KMS-11 (cell line): ENCODE results near the gene MARVELD1.
A peak's percentile ranks its signal among the peaks of the same experiment; 100 is the strongest.
"Not testable (repeated sequence)": the region's sequence is repeated elsewhere in the genome, so short reads cannot be mapped to it uniquely, and the experiment has no call there.

ENCODE experiments used
- H2AFZ ChIP-seq: fragments of 200-600 bp; sonication (generic); 2 replicates; pipeline ENCODE4 v1.6.1; 2016; ENCODE audit warnings: antibody characterized with exemption, mixed run types, low read depth
- H3K27ac ChIP-seq: fragments of 200-600 bp; sonication (generic); 2 replicates; pipeline ENCODE4 v1.6.1; 2016; ENCODE audit warnings: mild to moderate bottlenecking, mixed run types
- H3K27me3 ChIP-seq: fragments of 200-600 bp; sonication (generic); 2 replicates; pipeline ENCODE4 v1.6.1; 2017; ENCODE audit warnings: mild to moderate bottlenecking, low read depth, mixed run types, moderate library complexity; ENCODE audit not compliant: insufficient read depth
- H3K36me3 ChIP-seq: fragments of 200-600 bp; sonication (generic); 2 replicates; pipeline ENCODE4 v1.6.1; 2017; ENCODE audit warnings: mild to moderate bottlenecking, mixed run types; ENCODE audit not compliant: insufficient read depth
- H3K4me1 ChIP-seq: fragments of 200-600 bp; sonication (generic); 2 replicates; pipeline ENCODE4 v1.6.1; 2016; ENCODE audit warnings: mild to moderate bottlenecking, low read depth, mixed run types; ENCODE audit not compliant: poor library complexity, severe bottlenecking
- H3K4me2 ChIP-seq: fragments of 200-600 bp; sonication (generic); 2 replicates; pipeline ENCODE4 v1.7.0; 2016; ENCODE audit warnings: mild to moderate bottlenecking, mixed run types
- H3K4me3 ChIP-seq: fragments of 200-600 bp; sonication (generic); IDR thresholded peaks from 2 replicates; pipeline ENCODE4 v1.6.1; 2017; ENCODE audit warnings: low read depth, low read length, mixed read lengths; ENCODE audit not compliant: insufficient read depth
- H3K79me2 ChIP-seq: fragments of 200-600 bp; sonication (generic); 2 replicates; pipeline ENCODE4 v1.6.1; 2016; ENCODE audit warnings: low read depth, mixed run types; ENCODE audit not compliant: insufficient read depth
- H3K9ac ChIP-seq: fragments of 200-600 bp; sonication (generic); 2 replicates; pipeline ENCODE4 v1.6.1; 2016; ENCODE audit warnings: mild to moderate bottlenecking, mixed run types
- H4K20me1 ChIP-seq: fragments of 200-600 bp; sonication (generic); 2 replicates; pipeline ENCODE4 v1.6.1; 2016; ENCODE audit warnings: mild to moderate bottlenecking, mixed run types; ENCODE audit not compliant: insufficient read depth
- CTCF ChIP-seq: fragments of 200-600 bp; sonication (generic); conservative IDR thresholded peaks from 2 replicates; pipeline ENCODE4 v1.6.1; 2017; ENCODE audit warnings: low read depth, mild to moderate bottlenecking, antibody characterized with exemption, low read length, moderate library complexity, mixed read lengths

Gene MARVELD1

GRCh38 chr10:97687785-97688781, 25.4 kb upstream of the MARVELD1 start:
- Histone ChIP-seq H3K36me3 (no peaks in the 10 kb centered on the region), H3K27me3 (no peaks in the 10 kb centered on the region), H3K79me2 (no peaks in the 10 kb centered on the region), H3K27ac (0 out of 2 replicates have a peak overlapping the region, but pooled peaks have one; percentile 18), H2AFZ (peak overlapping the region; percentile 74), H3K4me3 (no peak overlapping the region), H3K4me1 (peaks cover 20% of the 10 kb centered on the region), H3K4me2 (peak overlapping the region; percentile 62), H3K9ac (peak overlapping the region; percentile 52), H4K20me1 (no peaks in the 10 kb centered on the region)
- TF ChIP-seq CTCF = no peak

- no peaks in the 10 kb centered on the region for H3K79me2 ChIP-seq
- H3K27me3 ChIP-seq = no peaks in the 10 kb centered on the region
- H3K36me3 ChIP-seq = no peaks in the 10 kb centered on the region
- no peaks in the 10 kb centered on the region for H4K20me1 ChIP-seq
- H3K27ac ChIP-seq = no peak overlapping the region
- H3K4me2 ChIP-seq = no peak overlapping the region
- no peak overlapping the region for H3K4me3 ChIP-seq
- no peak for TF ChIP-seq CTCF
- no peak overlapping the region for H3K9ac ChIP-seq
- H3K4me1 ChIP-seq = peaks cover 18% of the 10 kb centered on the region
- no peak overlapping the region for H2AFZ ChIP-seq
Observed at GRCh38 chr10:97689559-97690020, 23.9 kb upstream of the MARVELD1 start.

GRCh38 chr10:97690133-97690532, 23.4 kb upstream of the MARVELD1 start:
- H3K27me3 ChIP-seq = no peaks in the 10 kb centered on the region
- H3K79me2 ChIP-seq = no peaks in the 10 kb centered on the region
- TF ChIP-seq CTCF = no peak
- no peak overlapping the region for H2AFZ ChIP-seq
- H3K4me2 ChIP-seq = no peak overlapping the region
- H4K20me1 ChIP-seq = no peaks in the 10 kb centered on the region
- no peaks in the 10 kb centered on the region for H3K36me3 ChIP-seq
- peaks cover 12% of the 10 kb centered on the region for H3K4me1 ChIP-seq
- no peak overlapping the region for H3K27ac ChIP-seq
- no peak overlapping the region for H3K4me3 ChIP-seq
- no peak overlapping the region for H3K9ac ChIP-seq

GRCh38 chr10:97698072-97698655, 15.4 kb upstream of the MARVELD1 start:
- not testable (repeated sequence) for H3K4me2 ChIP-seq, H3K9ac ChIP-seq, H4K20me1 ChIP-seq, H3K27me3 ChIP-seq, H3K4me1 ChIP-seq, H3K36me3 ChIP-seq, H2AFZ ChIP-seq, H3K79me2 ChIP-seq, H3K27ac ChIP-seq, H3K4me3 ChIP-seq
